IMR-90 (cell line): ENCODE measurements around the gene SEH1L.

Experiments used
- CEBPB ChIP-seq: IDR thresholded peaks from 2 replicates; pipeline ENCODE4 v1.6.1; 2012; ENCODE audit warnings: low read depth, low read length, improper control_type of control experiment
- CHD1 ChIP-seq: IDR thresholded peaks from 2 replicates; pipeline ENCODE4 v1.6.1; 2012; ENCODE audit warnings: low read depth, low read length, improper control_type of control experiment
- CTCF ChIP-seq: conservative IDR thresholded peaks from 2 replicates; pipeline ENCODE4 v1.5.1; 2012; ENCODE audit warnings: mild to moderate bottlenecking, low read depth, low read length, improper control_type of control experiment
- ELK1 ChIP-seq: fragments of 150-350 bp; IDR thresholded peaks from 2 replicates; pipeline ENCODE4 v1.6.1; 2016; ENCODE audit warnings: low read depth, mild to moderate bottlenecking, low read length, moderate library complexity, borderline replicate concordance
- FOS ChIP-seq: fragments of 150-350 bp; IDR thresholded peaks from 2 replicates; pipeline ENCODE4 v1.6.1; 2016; ENCODE audit warnings: low read depth, low read length
- MAFK ChIP-seq: IDR thresholded peaks from 2 replicates; pipeline ENCODE4 v1.6.1; 2012; ENCODE audit warnings: low read depth, low read length, improper control_type of control experiment
- MXI1 ChIP-seq: IDR thresholded peaks from 2 replicates; pipeline ENCODE4 v1.6.1; 2012; ENCODE audit warnings: low read depth, mild to moderate bottlenecking, low read length, moderate library complexity, borderline replicate concordance
- POLR2A ChIP-seq: IDR thresholded peaks from 2 replicates; pipeline ENCODE4 v1.6.1; 2012; ENCODE audit warnings: mild to moderate bottlenecking, low read depth, low read length
- RAD21 ChIP-seq: IDR thresholded peaks from 2 replicates; pipeline ENCODE4 v1.6.1; 2012; ENCODE audit warnings: low read length, improper control_type of control experiment
- RCOR1 ChIP-seq: IDR thresholded peaks from 2 replicates; pipeline ENCODE4 v1.6.1; 2012; ENCODE audit warnings: mild to moderate bottlenecking, low read length, improper control_type of control experiment; ENCODE audit not compliant: insufficient replicate concordance
- RFX5 ChIP-seq: IDR thresholded peaks from 2 replicates; pipeline ENCODE4 v1.8.0; 2012; ENCODE audit warnings: low read depth, mild to moderate bottlenecking, low read length, moderate library complexity
- USF2 ChIP-seq: fragments of 150-350 bp; IDR thresholded peaks from 2 replicates; pipeline ENCODE4 v1.6.1; 2017; ENCODE audit warnings: mild to moderate bottlenecking, antibody characterized with exemption, low read length, low read depth

GRCh38 chr18:13017247-13017875 lies 69.5 kb downstream of the SEH1L start:
- TF ChIP-seq CTCF (no peak), POLR2A (no peak), ELK1 (no peak), RCOR1 (no peak), USF2 (no peak), CEBPB (no peak), CHD1 (no peak), MXI1 (no peak), MAFK (no peak), RAD21 (no peak), RFX5 (no peak), FOS (no peak)
